Peyer's patch (tissue), 4 donors: ENCODE results near the gene CDH4. TPM values are rescaled to one million over a fixed set of nuclear protein-coding genes. Genes with fewer than 3 reads are reported as not detected.
A peak's percentile ranks its signal among the peaks of the same experiment; 100 is the strongest.

ENCODE experiments used
- DNase-seq, 3 donors: peaks; one replicate each; pipeline ENCODE4 v3.0.0-alpha.2; 2017 to 2019
- H3K27ac ChIP-seq, 4 donors: fragments of 200-600 bp; sonication (generic); one replicate each; pipeline ENCODE4 v1.5.1; 2016 to 2019
- H3K27me3 ChIP-seq, 2 donors: fragments of 200-600 bp; sonication (generic); one replicate each; pipeline ENCODE4 v1.5.1; 2019
- H3K36me3 ChIP-seq, 3 donors: fragments of 200-600 bp; sonication (generic); one replicate each; pipeline ENCODE4 v1.5.1; 2016 to 2019
- H3K4me1 ChIP-seq, 4 donors: fragments of 200-600 bp; sonication (generic); one replicate each; pipeline ENCODE4 v1.5.1; 2016 to 2019
- H3K4me3 ChIP-seq, 4 donors: fragments of 200-600 bp; sonication (generic); 1 replicate in 3 of 4; 2 replicates in 1 of 4; pipeline ENCODE4 v1.5.1; 2016 to 2019; ENCODE audit warnings: mild to moderate bottlenecking in 1 of 4
- H3K9me3 ChIP-seq, 4 donors: fragments of 200-600 bp; sonication (generic); one replicate each; pipeline ENCODE4 v1.5.1; 2016 to 2019; ENCODE audit warnings: mild to moderate bottlenecking in 1 of 4
- POLR2A ChIP-seq, 2 donors: fragments of 450-650 bp; IDR thresholded peaks; one replicate each; pipeline ENCODE4 v1.5.1; 2017; ENCODE audit warnings: antibody characterized with exemption in 2 of 2, mild to moderate bottlenecking in 2 of 2, moderate library complexity in 2 of 2
- total RNA-seq, 4 donors: library from RNA; depleted of rRNA; stranded (reverse); fragments of >200 nt; gene quantifications; one replicate each; pipeline ENCODE4 v1.1.0, GENCODE V29; 2016
- TF ChIP-seq, protein P1 (sequence below), 6 experiments: fragments of 450-650 bp in 4 of 6; fragments of 200-600 bp in 2 of 6; sonication (generic) in 1 of 6; IDR thresholded peaks; one replicate each; pipeline ENCODE4 v1.5.1; 2017 to 2019; ENCODE audit warnings: antibody characterized with exemption in 6 of 6, mild to moderate bottlenecking in 3 of 6, moderate library complexity in 1 of 6

The CDH4 gene
- total RNA-seq, 4 donors from 2014 or later: 0.27 TPM; not detected in 3

DNA sequence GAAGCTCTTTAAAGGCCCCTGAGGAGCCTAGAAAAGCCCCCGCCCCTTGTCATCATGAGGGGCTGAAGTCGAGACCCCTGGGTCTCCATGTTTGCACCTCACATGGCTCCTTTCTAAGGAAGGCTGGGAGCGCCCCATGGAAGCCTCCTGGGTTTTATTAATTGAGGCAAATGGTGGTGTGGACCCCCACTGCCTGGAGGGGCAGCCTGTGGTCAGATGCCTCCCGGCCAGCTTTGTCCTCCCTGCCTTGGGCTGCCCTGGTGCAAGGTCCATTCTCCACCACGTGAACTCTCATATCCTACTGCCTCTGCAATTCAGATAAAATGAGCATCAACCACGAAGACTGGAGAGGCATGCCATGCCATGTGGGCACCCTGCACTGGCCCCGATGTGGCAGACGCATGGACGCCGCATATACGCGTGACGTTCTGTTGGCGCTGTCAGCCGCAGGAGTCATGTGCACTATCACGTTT lies 518.1 kb downstream of the CDH4 start:
- H3K27ac ChIP-seq: no peak overlapping the region
- TF ChIP-seq, protein P1, sequence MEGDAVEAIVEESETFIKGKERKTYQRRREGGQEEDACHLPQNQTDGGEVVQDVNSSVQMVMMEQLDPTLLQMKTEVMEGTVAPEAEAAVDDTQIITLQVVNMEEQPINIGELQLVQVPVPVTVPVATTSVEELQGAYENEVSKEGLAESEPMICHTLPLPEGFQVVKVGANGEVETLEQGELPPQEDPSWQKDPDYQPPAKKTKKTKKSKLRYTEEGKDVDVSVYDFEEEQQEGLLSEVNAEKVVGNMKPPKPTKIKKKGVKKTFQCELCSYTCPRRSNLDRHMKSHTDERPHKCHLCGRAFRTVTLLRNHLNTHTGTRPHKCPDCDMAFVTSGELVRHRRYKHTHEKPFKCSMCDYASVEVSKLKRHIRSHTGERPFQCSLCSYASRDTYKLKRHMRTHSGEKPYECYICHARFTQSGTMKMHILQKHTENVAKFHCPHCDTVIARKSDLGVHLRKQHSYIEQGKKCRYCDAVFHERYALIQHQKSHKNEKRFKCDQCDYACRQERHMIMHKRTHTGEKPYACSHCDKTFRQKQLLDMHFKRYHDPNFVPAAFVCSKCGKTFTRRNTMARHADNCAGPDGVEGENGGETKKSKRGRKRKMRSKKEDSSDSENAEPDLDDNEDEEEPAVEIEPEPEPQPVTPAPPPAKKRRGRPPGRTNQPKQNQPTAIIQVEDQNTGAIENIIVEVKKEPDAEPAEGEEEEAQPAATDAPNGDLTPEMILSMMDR (IDR thresholded peaks at IDR 0.05): no peak
- no peak for TF ChIP-seq POLR2A (IDR thresholded peaks at IDR 0.05)
- no peaks in the 10 kb centered on the region for H3K27me3 ChIP-seq
- no peak overlapping the region for H3K4me3 ChIP-seq
- no peaks in the 10 kb centered on the region for H3K36me3 ChIP-seq
- DNase-seq: no peak
- H3K4me1 ChIP-seq: no peaks in the 10 kb centered on the region
- no peaks in the 10 kb centered on the region for H3K9me3 ChIP-seq

DNA sequence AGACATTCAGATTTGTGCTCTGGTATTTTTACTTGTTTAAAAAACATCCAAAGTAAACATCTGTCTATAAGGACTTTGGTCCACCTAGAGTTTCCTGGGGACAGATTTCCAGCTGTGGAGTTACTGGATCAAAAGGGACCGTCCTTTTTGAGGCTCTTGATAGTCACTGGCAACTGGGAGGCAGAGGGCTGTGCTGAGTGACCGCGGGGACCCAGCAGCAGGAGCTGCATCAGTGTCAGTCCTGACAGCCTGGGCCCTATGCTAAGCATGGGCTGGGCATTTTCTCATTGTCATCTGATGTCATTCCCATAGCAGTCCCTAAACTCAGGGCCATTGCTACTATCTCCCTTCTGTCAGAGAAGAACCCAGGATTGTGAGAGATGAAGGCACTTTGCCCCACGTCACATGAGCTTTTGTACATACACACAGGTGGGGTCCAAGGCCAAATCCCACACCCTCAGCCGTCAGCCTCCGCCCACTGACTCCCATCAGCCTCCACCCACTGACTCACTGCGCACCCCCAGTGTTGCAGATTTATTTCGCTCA lies 519.8 kb downstream of the CDH4 start:
- DNase-seq: peak in 1 of 3 donors; percentile 19
- Histone ChIP-seq H3K9me3 (no peaks in the 10 kb centered on the region), H3K27me3 (no peaks in the 10 kb centered on the region), H3K27ac (no peak overlapping the region), H3K36me3 (no peaks in the 10 kb centered on the region), H3K4me3 (no peak overlapping the region), H3K4me1 (no peaks in the 10 kb centered on the region)
- TF ChIP-seq, protein P1 (IDR thresholded peaks at IDR 0.05): no peak
- TF ChIP-seq POLR2A (IDR thresholded peaks at IDR 0.05): no peak

DNA sequence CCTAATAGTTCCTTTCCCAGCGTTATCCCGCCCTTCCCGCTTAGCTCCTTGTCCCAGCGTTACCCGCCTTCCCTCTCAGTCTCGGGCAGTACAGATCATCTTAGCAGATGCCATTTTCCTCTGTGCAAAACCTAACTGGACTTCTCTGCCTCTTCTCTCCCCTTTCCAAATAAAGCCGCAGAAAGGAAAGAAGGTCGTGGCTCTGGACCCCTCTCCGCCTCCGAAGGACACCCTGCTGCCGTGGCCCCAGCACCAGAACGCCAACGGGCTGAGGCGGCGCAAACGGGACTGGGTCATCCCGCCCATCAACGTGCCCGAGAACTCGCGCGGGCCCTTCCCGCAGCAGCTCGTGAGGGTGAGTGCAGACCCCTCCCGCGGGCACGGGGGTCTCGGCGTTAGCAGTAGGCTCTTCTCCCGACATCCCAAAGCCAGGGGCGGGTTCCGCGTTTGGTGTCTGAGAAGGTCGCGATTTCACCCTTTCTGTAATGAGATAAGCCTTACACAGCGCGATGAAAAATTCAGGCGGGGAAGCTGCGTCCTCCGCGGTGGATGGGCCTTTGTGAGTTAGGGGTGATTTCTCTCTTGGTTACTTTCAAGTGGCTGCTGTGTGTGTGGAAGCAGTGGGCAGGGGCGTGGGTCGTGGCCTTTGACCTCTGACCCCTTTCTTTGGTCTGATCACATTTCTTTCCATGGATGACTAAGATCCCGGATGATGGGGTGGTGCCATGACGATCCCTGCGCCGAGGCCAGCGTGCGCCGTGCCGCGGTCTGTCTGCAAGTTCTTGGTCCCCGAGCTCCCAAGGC lies 521.0 kb downstream of the CDH4 start:
- no peaks in the 10 kb centered on the region for H3K9me3 ChIP-seq
- TF ChIP-seq, protein P1 (IDR thresholded peaks at IDR 0.05): no peak
- no peak for TF ChIP-seq POLR2A (IDR thresholded peaks at IDR 0.05)
- H3K27ac ChIP-seq: no peak overlapping the region
- H3K4me3 ChIP-seq: no peak overlapping the region
- peak in 1 of 3 donors; percentile 39 for DNase-seq
- H3K36me3 ChIP-seq: no peaks in the 10 kb centered on the region
- no peaks in the 10 kb centered on the region for H3K4me1 ChIP-seq
- H3K27me3 ChIP-seq: no peaks in the 10 kb centered on the region

DNA sequence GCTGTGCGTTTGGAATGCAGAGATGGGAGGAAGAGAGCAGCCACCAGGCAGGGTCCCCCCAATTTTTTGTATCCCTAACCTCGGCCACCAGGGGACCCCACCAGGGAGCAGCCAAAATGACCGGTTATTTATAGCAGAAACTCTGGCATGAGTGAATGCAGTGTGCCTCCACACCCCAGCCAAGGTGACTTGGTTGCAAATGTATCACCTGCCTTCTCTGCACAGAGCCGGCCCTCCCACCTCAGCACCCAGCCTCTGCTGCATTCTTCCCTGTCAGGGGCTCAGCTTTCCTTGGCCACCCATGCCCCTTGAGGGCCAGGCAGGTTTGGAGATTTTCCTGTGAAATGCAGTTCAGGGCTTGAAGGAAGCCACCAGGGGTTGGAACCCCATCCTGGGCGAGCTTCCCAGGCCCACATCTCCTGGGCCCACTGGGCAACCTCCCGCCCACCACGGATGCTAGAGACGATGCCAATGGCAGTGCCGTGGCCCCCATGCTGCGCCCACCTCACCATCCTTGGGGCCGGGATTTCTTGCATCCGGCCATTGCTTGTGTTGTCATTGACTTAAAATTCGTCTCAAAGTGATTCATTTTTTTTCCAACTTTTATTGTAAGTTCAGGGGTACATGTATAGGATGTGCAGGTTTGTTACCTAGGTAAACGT lies 522.0 kb downstream of the CDH4 start:
- Histone ChIP-seq H3K27ac (no peak overlapping the region), H3K4me3 (no peak overlapping the region), H3K36me3 (no peaks in the 10 kb centered on the region), H3K4me1 (no peaks in the 10 kb centered on the region), H3K9me3 (no peaks in the 10 kb centered on the region), H3K27me3 (no peaks in the 10 kb centered on the region)
- TF ChIP-seq, protein P1 (IDR thresholded peaks at IDR 0.05): no peak
- TF ChIP-seq POLR2A (IDR thresholded peaks at IDR 0.05): no peak
- DNase-seq: peak in 1 of 3 donors; percentile 23

DNA sequence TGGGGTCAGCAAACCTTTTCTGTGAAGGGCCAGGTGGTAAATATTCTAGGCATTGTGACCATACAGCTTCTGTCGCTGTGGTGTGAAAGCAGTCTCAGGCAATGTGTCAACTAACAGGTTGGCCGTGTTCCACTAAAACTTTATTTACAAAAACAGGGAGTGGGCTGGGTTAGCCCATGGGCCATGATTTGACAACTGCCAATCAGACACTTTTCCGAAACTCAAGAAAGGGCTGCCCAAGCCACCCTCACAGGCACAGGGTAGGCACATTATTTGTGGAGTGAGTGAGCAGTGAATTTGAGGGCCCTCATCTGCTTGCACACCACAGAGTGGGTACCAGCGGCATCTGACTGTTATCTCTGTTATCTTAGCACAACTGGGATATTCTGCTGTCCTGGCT lies 523.4 kb downstream of the CDH4 start:
- Histone ChIP-seq H3K36me3 (no peaks in the 10 kb centered on the region), H3K27ac (no peak overlapping the region), H3K9me3 (no peaks in the 10 kb centered on the region), H3K4me3 (no peak overlapping the region), H3K4me1 (no peaks in the 10 kb centered on the region), H3K27me3 (no peaks in the 10 kb centered on the region)
- TF ChIP-seq, protein P1 (IDR thresholded peaks at IDR 0.05): no peak
- no peak for TF ChIP-seq POLR2A (IDR thresholded peaks at IDR 0.05)
- peak in 1 of 3 donors; percentile 1 for DNase-seq
